ENCODE results near the gene RASAL1.
A peak's percentile ranks its signal among the peaks of the same experiment; 100 is the strongest.

Gene RASAL1

DNA sequence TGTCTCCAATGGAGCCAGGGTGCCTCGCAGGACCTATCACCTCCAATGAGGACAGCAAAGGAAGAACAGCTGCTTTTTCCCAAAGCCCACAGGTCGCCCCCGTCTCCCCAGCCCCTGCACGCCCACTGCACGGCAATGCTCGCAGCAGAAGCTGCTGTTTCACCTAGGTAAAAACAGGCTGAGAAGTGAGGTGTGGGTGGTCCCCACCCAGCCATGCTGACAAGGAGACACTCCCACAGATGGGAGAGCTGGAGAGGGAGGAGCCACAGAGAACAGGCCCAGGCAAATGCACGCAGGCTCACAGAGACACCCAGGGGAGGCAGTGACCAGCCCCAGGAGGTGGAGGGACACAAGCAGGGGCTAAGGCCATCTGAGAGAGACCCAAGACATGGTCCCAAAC, 24.4 kb upstream of the RASAL1 start:
- peaks cover 7% of the 10 kb centered on the region for H3K27me3 ChIP-seq (ENCODE audit: control insufficient read depth, insufficient read depth, low read length)
- H3K9ac ChIP-seq (ENCODE audit: low read depth, low read length), result no peak overlapping the region
- no peaks in the 10 kb centered on the region for H3K9me3 ChIP-seq (replicated peaks; ENCODE audit: low read length)
- H3K4me3 ChIP-seq (ENCODE audit: low read length), result no peak overlapping the region
- peaks cover 13% of the 10 kb centered on the region for H3K4me1 ChIP-seq (ENCODE audit: control insufficient read depth, insufficient read depth, low read length)
- H3K4me2 ChIP-seq (ENCODE audit: low read length), result no peak overlapping the region
- H3K36me3 ChIP-seq (ENCODE audit: insufficient read depth, low read length), result peaks cover 44% of the 10 kb centered on the region

DNA sequence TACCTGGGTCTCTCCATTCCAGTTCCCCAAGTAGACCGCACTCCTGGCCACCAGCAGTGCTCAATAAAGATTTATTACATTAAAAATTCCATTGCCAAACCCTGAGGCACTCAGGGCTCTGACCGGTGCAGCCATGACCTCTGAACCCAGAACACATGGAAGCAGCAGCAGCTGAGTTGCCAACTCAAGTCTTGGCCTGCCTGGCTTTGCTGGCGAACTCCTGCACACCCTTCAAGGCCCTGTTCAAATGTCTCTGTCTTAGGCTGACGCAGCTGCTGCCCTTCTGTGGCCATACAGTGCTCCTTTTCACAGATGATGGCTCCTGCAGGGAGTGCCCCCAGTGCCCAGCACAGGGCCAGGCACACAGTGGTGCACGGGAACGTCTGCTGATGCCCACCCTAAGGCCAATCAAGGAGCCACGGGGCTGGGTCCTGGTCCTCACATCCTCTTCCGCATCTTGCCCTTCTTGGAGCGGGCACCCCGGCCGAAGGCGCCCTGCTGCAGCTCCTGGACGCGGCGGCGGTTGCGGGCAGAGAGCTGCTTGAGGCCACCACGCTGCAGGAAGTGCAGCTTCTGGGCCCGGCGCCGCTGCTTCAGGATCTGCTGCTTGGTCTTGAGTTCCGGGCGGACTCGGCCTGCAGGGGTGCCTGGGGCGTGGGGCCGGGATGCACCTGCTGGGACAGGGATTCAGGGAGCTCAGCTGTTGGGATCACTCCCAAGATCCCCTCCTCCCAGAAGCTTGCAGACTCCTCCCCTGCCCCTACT, 23.1 kb upstream of the RASAL1 start:
- H3K27me3 ChIP-seq (ENCODE audit: control insufficient read depth, insufficient read depth, low read length), result peaks cover 16% of the 10 kb centered on the region
- H3K4me3 ChIP-seq (ENCODE audit: low read length), result no peak overlapping the region
- H3K36me3 ChIP-seq (ENCODE audit: insufficient read depth, low read length), result peaks cover 41% of the 10 kb centered on the region
- H3K9me3 ChIP-seq (replicated peaks; ENCODE audit: low read length), result no peaks in the 10 kb centered on the region
- H3K4me1 ChIP-seq (ENCODE audit: control insufficient read depth, insufficient read depth, low read length), result peaks cover 19% of the 10 kb centered on the region
- H3K9ac ChIP-seq (ENCODE audit: low read depth, low read length), result no peak overlapping the region
- no peak overlapping the region for H3K4me2 ChIP-seq (ENCODE audit: low read length)

- H3K4me2 ChIP-seq (ENCODE audit: low read length), result no peak overlapping the region
- no peak overlapping the region for H3K9ac ChIP-seq (ENCODE audit: low read depth, low read length)
- no peaks in the 10 kb centered on the region for H3K9me3 ChIP-seq (replicated peaks; ENCODE audit: low read length)
- H3K4me3 ChIP-seq (ENCODE audit: low read length), result no peak overlapping the region
- peaks cover 21% of the 10 kb centered on the region for H3K4me1 ChIP-seq (ENCODE audit: control insufficient read depth, insufficient read depth, low read length)
- peaks cover 25% of the 10 kb centered on the region for H3K27me3 ChIP-seq (ENCODE audit: control insufficient read depth, insufficient read depth, low read length)
- H3K36me3 ChIP-seq (ENCODE audit: insufficient read depth, low read length), result peaks cover 35% of the 10 kb centered on the region
Measured at GRCh38 chr12:113157218-113157859, 21.8 kb upstream of the RASAL1 start.

GRCh38 chr12:113155646-113156045, 20.1 kb upstream of the RASAL1 start:
- H3K4me2 ChIP-seq (ENCODE audit: low read length), result no peak overlapping the region
- H3K27me3 ChIP-seq (ENCODE audit: control insufficient read depth, insufficient read depth, low read length), result peaks cover 35% of the 10 kb centered on the region
- no peaks in the 10 kb centered on the region for H3K9me3 ChIP-seq (replicated peaks; ENCODE audit: low read length)
- H3K9ac ChIP-seq (ENCODE audit: low read depth, low read length), result no peak overlapping the region
- peaks cover 16% of the 10 kb centered on the region for H3K4me1 ChIP-seq (ENCODE audit: control insufficient read depth, insufficient read depth, low read length)
- no peak overlapping the region for H3K4me3 ChIP-seq (ENCODE audit: low read length)
- H3K36me3 ChIP-seq (ENCODE audit: insufficient read depth, low read length), result peaks cover 29% of the 10 kb centered on the region

- Histone ChIP-seq H3K9ac (ENCODE audit: low read depth, low read length) (no peak overlapping the region), H3K4me2 (ENCODE audit: low read length) (no peak overlapping the region), H3K36me3 (ENCODE audit: insufficient read depth, low read length) (peaks cover 23% of the 10 kb centered on the region), H3K9me3 (replicated peaks; ENCODE audit: low read length) (no peaks in the 10 kb centered on the region), H3K27me3 (ENCODE audit: control insufficient read depth, insufficient read depth, low read length) (peaks cover 41% of the 10 kb centered on the region), H3K4me1 (ENCODE audit: control insufficient read depth, insufficient read depth, low read length) (peaks cover 16% of the 10 kb centered on the region), H3K4me3 (ENCODE audit: low read length) (no peak overlapping the region)
Measured at GRCh38 chr12:113155060-113155459, 19.5 kb upstream of the RASAL1 start.

DNA sequence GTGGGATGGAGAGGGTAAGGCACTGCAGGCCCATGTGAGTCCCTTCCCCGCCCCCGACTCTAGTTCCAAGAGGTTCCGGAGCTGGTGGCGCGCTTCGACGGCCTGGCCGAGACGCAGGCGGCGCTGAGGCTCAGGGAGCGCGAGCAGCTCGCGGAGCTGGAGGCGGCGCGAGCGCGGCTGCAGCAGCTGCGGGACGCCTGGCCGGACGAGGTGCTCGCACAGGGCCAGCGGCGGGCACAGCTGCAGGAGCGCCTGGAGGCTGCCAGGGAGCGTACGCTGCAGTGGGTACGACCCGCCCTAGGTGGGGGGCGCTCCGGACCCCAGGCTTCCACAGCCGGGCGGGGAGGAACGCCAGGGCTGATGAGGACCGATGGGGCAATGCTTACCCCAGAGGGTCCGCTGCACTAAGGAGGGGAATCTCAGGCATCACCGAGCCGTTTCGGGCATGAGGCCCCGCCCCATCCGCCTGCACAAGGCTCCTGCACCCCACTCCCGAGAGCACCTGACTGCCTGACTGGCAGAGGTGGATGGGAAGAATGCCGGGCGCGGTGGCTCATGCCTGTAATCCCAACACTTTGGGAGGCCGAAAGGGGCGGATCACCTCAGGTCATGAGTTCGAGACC, 18.9 kb upstream of the RASAL1 start:
- H3K9ac ChIP-seq (ENCODE audit: low read depth, low read length), result no peak overlapping the region
- H3K27me3 ChIP-seq (ENCODE audit: control insufficient read depth, insufficient read depth, low read length), result peaks cover 47% of the 10 kb centered on the region
- H3K4me2 ChIP-seq (ENCODE audit: low read length), result peak overlapping the region; percentile 77
- H3K4me3 ChIP-seq (ENCODE audit: low read length), result peak overlapping the region; percentile 54
- H3K4me1 ChIP-seq (ENCODE audit: control insufficient read depth, insufficient read depth, low read length), result peaks cover 21% of the 10 kb centered on the region
- peaks cover 17% of the 10 kb centered on the region for H3K36me3 ChIP-seq (ENCODE audit: insufficient read depth, low read length)
- H3K9me3 ChIP-seq (replicated peaks; ENCODE audit: low read length), result no peaks in the 10 kb centered on the region

DNA sequence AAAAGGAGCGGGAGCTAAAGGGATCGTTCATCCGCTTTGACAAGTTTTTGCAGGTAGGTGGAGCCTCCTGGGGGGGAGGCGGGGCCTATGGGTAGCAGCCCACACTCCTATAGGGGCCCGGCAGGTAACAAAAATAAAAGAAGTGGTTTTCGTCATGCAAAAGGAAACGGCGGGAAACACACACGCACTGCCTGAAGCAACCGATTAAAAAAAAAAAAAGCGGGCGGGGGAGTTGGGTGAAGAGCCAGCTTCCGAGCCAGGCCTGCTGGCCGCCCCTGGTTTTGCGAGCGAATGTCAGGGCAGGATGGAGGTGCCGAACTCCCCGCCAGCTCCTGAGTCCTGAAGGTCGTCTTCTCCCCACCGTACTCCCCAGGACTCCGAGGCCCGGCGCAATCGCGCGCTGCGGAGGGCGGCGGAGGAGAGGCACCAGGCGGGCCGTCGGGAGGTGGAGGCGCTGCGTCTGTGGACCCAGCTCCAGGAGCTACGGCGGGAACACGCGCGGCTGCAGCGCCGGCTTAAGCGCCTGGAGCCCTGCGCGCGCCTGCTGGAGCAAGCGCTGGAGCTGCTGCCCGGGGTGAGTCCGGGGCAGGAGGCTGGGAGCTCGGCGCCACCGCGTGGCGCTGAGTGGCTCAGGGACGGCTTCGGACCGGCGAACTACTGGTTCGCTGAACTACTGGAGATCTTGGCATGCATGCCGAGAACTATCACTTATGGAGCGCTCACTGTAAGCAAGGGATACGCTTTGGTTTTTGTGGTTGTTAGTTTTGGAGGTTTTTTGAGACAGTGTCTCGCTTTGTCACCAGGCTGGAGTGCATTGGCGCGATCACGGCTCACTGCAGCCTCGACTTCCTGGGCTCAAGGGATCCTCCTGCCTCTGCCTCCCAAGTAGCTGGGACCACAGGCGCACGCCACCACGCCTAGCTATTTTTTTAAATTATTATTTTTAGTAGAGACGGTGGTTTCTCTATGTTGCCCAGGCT, 17.6 kb upstream of the RASAL1 start:
- H3K4me2 ChIP-seq (ENCODE audit: low read length), result peak overlapping the region; percentile 84
- no peak overlapping the region for H3K9ac ChIP-seq (ENCODE audit: low read depth, low read length)
- peaks cover 23% of the 10 kb centered on the region for H3K4me1 ChIP-seq (ENCODE audit: control insufficient read depth, insufficient read depth, low read length)
- peaks cover 52% of the 10 kb centered on the region for H3K27me3 ChIP-seq (ENCODE audit: control insufficient read depth, insufficient read depth, low read length)
- H3K36me3 ChIP-seq (ENCODE audit: insufficient read depth, low read length), result peaks cover 10% of the 10 kb centered on the region
- H3K9me3 ChIP-seq (replicated peaks; ENCODE audit: low read length), result no peaks in the 10 kb centered on the region
- H3K4me3 ChIP-seq (ENCODE audit: low read length), result peak overlapping the region; percentile 65

GRCh38 chr12:113152196-113152834, 16.8 kb upstream of the RASAL1 start:
- Histone ChIP-seq H3K4me1 (ENCODE audit: control insufficient read depth, insufficient read depth, low read length) (peaks cover 23% of the 10 kb centered on the region), H3K4me2 (ENCODE audit: low read length) (peak overlapping the region; percentile 84), H3K4me3 (ENCODE audit: low read length) (no peak overlapping the region), H3K9me3 (replicated peaks; ENCODE audit: low read length) (no peaks in the 10 kb centered on the region), H3K36me3 (ENCODE audit: insufficient read depth, low read length) (peaks cover 2% of the 10 kb centered on the region), H3K9ac (ENCODE audit: low read depth, low read length) (no peak overlapping the region), H3K27me3 (ENCODE audit: control insufficient read depth, insufficient read depth, low read length) (peaks cover 54% of the 10 kb centered on the region)

DNA sequence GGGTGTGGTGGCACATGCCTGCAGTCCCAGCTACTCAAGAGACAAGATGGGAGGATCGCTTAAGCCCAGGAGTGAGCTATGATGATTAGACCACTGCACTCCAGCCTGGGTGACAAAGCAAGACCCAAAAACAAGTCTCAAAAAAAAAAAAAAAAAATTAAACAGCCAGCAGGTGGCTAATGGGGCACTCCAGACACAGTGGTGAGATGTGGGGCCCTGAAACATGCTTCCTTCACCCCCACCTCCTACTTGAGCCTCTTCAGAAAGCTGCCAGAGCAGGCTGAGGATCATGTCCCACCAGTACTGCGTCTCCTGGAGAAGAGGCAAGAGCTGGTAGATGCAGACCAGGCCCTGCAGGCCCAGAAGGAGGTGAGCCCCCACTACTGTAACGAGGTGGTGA, 16.1 kb upstream of the RASAL1 start:
- Histone ChIP-seq H3K9me3 (replicated peaks; ENCODE audit: low read length) (no peaks in the 10 kb centered on the region), H3K27me3 (ENCODE audit: control insufficient read depth, insufficient read depth, low read length) (peaks cover 56% of the 10 kb centered on the region), H3K36me3 (ENCODE audit: insufficient read depth, low read length) (no peaks in the 10 kb centered on the region), H3K4me1 (ENCODE audit: control insufficient read depth, insufficient read depth, low read length) (peaks cover 23% of the 10 kb centered on the region), H3K4me3 (ENCODE audit: low read length) (no peak overlapping the region), H3K9ac (ENCODE audit: low read depth, low read length) (no peak overlapping the region), H3K4me2 (ENCODE audit: low read length) (no peak overlapping the region)

GRCh38 chr12:113149361-113150150, 14.0 kb upstream of the RASAL1 start, which contains the start of gene CFAP73:
Gene CFAP73, plus strand, starts transcription at chr12:113149724. Its CDS starts 134 bp downstream, at chr12:113149858.
- Histone ChIP-seq H3K27me3 (ENCODE audit: control insufficient read depth, insufficient read depth, low read length) (peaks cover 52% of the 10 kb centered on the region), H3K9ac (ENCODE audit: low read depth, low read length) (no peak within 1 kb of the TSS), H3K4me1 (ENCODE audit: control insufficient read depth, insufficient read depth, low read length) (peaks cover 21% of the 10 kb centered on the region), H3K36me3 (ENCODE audit: insufficient read depth, low read length) (no peaks in the 10 kb centered on the region), H3K4me2 (ENCODE audit: low read length) (peak within 1 kb of the TSS; percentile 65), H3K9me3 (replicated peaks; ENCODE audit: low read length) (no peaks in the 10 kb centered on the region), H3K4me3 (ENCODE audit: low read length) (no peak within 1 kb of the TSS)
